Tibial nerve (tissue), 3 donors: ENCODE results near the gene GEN1.

ENCODE experiments used
- CTCF ChIP-seq, 5 experiments: fragments of 200-600 bp in 3 of 5; fragments of 450-650 bp in 2 of 5; sonication (generic) in 3 of 5; IDR thresholded peaks; one replicate each; pipeline ENCODE4 v1.5.1; 2016 to 2019; ENCODE audit warnings: antibody characterized with exemption in 5 of 5, mild to moderate bottlenecking in 3 of 5, moderate library complexity in 2 of 5
- POLR2A ChIP-seq, 2 donors: fragments of 450-650 bp; IDR thresholded peaks; one replicate each; pipeline ENCODE4 v1.6.1; 2017; ENCODE audit warnings: antibody characterized with exemption in 2 of 2, mild to moderate bottlenecking in 2 of 2, moderate library complexity in 2 of 2

GRCh38 chr2:17752892-17753802 lies 791 bp upstream of the GEN1 start:
- TF ChIP-seq CTCF (IDR thresholded peaks at IDR 0.05) (no peak), POLR2A (IDR thresholded peaks at IDR 0.05) (peak in 1 of 2 donors; percentile 34)
